ENCODE data around the gene TIMP2.
A peak's percentile ranks its signal among the peaks of the same experiment; 100 is the strongest.
"Not testable (repeated sequence)": the region's sequence is repeated elsewhere in the genome, so short reads cannot be mapped to it uniquely, and the experiment has no call there.

TIMP2 gene

DNA sequence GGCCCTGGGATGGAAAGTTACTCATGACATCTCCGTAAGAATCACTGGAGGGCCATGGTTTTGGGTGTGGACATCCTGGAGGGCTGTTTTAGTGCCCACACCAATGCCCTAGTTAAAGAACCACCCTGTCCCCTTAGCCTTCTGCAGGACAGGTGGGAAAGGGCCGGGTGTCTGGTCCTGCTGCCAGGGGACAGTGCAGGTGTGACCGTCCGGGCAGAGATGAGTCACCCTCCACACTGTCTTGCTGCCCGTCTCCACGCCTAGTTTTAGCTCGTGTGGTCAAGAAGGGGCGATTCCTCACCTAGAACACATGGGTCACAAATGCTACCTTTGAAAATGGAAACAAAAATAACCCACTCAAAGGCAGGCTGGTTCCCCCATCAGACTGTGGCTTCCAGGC lies 39.2 kb downstream of the TIMP2 start:
- no peak for DNase-seq

DNA sequence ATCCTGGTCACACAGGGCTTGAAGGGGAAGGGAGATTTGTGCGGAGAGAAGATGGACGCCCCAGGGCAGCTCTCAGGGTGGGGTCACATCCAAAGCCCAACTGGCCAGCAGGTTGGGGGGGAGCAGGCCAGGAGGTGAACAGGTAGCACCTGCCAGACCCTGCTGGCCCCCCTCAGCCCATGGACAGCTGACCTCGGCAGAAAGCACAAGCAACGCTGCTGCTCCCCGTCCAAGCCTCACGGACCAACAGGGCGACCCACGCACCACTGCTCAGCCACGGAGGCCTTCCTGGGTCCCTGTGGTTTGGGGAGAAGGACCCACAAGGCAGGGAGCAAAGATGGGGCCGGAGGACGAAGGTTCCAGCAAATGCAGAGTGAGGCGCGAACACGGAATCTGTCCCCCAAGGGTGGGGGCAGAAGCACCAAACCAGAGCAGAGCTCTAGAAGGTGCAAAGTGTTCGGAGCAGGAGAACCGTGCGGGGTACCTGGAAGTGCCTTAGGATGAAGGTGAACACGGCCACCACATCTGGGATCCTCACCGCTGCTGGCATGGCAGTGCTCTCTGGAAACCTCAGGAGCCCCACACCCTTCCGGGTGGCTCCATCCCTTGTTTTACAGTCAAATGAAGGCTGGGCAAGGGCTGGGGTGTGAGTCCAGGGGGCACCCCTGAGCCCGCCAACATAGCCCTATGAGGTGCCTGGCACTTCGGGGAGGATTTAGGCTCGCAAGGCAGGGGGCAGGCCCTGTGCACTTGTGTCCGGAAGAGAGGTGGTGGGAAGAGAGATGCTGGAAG lies 40.1 kb downstream of the TIMP2 start:
- no peak for DNase-seq

DNA sequence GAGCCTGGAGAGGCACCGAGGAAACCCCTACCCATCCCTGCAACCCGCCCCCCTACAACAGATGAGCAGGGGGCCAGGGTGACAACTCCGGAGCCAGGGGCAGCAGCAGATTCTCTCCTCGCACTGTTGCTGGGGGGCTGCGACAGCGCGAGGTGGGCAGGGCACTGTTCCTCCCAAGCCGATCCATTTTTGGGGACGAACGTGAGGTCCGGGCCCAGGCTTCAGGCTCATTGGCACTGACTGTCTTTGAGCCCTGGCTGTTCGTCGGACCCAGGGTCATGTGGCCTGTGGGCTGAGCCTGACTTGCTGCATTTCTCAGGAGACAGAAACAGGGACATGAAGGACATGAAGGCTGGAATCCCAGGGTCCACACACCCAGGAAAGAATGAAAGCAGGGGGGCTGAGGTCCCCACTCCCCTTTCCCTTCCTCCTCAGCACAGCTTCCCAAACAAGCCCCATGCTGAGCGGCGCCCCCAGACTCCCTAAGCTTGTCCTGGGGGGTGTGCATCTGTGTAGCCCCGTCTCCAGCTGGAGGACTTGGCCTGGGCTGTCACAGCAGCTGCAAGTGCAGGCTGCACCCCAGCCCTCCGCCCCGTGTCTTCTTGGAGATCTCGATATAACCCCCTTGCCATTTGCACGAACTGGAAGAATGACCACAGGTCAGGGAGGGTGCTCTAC lies 40.9 kb downstream of the TIMP2 start:
- no peak for DNase-seq

DNA sequence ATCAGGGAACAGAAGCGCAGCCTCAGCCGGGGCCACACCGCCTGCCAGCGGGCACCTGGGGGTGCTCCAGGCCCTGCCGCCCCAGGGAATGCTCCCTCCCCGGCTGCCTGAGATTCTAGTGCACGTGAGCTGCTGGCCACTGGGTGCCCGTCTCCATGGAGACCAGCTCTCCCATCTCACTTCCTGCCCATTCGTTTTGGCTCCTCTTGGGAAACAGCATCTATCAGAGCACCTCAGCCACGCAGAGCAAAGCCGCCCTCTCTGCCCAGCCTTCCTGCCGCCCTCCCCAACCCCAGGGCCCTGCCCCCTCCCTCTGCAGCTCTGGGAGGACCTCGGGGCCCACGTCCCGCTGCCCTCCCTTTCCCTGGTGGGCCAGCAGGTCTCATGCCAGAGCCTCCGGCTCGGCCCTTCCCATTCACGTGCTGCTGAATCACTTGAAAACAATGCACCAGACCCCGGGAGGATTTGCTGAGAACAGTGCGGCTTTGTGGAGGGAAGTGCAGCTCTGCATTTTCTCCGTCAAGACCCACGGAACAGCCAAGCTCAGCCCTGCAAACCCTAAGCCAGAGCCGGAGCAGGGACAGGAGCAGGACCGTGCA lies 41.6 kb downstream of the TIMP2 start:
- DNase-seq, result no peak

DNA sequence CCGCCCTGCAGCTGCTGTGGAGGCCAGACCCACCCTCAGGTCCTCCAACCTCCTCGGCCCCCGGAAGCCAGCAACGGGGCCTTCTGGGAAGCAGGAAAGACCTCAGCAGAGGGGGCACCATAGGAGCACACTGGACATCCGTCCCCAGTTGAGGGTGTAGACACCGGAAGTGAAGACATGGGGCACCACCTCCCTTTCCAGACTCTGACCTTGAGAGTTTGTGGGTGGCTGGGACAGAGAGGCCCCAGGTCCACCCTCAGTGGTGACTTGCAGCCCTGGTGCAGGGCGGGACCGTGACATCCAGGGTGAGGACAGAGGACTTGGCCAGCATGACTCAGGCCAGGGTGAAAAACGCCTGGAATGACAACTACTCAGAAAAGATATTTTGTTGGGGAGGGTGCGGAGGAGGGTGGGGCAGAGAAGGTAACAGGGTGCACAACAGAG lies 42.1 kb downstream of the TIMP2 start:
- DNase-seq, result no peak

DNA sequence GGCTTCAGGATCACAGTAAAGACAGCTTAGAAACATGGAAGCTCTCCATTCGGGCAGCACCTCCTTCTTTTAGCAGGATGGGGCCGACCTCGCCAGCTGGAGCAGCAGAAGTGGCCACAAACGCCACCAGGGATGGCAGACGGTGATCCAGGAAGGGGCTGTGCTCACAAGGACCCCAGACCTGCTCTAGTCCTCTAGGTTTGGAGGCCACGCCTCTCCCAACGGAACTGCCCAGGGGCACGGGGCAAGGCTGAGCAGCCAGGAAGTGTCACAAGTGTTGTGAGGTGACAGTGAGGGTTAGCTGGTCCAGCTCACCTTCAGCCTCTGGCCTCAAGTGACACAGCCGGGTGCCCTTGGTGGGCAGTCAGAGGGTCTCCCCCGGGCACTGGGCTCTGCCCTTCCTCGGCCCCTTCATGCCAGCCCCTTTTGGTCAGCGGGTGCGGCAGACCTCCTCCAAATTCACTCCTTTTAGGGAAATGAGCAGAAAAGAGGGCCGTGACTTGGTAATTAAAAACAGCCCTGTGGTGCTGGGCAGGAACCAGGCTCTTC lies 42.6 kb downstream of the TIMP2 start:
- no peak for DNase-seq

DNA sequence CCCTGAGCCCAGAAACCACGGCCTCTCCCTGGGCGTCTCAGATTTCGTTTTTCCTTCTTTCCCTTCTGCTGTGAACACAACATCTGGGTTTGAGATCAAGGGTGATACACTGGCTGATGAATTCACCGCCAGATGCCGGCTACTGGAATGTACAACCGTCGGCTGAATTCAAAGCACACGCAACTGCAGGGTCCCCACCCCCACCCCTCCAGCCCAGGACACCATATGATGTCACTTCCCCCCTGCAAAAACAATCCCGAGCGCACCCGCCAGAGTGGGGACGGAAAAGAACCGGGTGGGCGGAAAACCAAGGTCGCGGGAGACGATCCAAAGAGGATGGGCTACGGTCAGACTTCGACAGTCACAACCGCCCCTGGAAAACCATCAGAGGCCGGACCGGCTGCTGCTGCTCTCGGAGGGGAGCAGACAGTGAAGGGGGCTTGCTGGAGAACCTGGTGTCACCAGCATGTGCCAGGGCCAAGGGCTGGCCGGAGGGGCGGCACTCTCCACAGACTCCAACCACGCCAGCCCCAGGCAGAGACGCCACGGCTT lies 45.5 kb downstream of the TIMP2 start:
- DNase-seq, result no peak

DNA sequence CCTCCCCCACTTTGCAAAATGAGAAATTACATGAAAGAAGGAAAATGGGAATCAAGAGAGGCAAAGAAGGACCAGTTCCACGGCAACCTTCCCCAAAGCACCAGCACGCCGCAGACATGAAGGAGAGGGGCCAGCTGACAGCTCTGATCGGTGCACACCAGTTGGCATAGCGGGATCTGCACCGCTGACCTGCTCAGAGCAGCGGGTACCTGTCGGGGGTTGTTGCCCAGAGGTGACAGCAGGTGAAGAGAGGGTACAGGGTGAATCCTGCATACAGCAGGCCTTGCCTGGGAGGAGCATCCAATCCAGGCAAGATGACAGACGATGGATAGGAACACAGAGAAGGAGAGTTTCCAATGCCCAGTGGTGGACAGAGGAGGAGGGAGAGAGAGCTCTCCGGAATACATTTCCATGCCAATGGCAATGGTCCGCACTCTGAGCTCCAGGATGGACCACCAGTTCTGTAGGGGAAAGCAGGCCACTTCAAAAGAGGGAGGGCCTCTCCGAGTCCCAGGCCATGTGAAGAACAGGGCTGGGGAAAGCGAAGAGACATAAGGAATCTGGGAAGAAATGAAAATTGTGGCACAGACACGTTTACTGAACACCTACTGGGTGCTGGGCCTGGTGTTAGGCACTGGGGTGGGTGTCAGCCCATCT lies 46.2 kb downstream of the TIMP2 start:
- DNase-seq, result no peak

DNA sequence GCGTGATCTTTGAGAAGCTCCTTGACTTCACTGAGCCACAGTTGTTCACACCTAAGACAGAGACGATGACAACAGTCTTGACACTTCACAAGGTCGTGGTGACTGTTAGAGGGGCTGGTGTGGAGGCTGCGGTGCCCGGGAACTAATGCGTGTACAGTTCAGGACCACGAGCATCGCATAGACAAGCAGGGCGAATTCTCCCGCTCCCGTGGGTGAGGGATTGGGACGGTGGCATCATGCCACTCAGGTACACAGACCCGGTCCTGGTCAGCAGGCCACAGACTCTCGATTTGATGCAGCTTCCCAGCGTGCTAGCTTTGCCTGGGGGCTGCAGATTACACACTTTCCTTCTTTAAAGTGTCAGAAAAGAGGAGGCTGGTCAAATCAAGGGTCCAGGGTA lies 46.9 kb downstream of the TIMP2 start:
- DNase-seq, result no peak

DNA sequence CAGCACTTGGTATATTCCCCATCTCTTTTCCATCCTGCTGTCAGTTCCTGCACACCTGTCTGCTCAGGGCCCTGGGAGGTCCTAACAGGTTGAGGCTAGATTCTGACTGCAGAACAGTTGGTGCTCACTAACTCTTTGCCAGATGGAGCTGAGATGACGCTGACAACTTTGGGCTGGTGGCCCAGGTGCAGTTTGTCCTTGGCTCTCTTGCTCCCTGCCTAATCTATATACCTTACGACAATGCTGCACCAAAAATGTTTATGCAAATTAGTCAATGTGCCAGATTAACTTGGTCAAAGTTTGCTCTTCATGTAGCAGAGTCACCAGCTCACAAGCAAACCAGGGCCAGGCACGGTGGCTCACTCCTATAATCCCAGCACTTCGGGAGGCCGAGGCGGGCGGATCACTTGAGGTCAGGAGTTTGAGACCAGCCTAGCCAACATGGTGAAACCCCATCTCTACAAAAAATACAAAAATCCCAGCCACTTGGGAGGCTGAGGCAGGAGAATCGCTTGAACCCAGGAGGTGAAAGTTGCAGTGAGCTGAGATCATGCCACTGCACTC lies 48.2 kb downstream of the TIMP2 start:
- not testable (repeated sequence) for DNase-seq

DNA sequence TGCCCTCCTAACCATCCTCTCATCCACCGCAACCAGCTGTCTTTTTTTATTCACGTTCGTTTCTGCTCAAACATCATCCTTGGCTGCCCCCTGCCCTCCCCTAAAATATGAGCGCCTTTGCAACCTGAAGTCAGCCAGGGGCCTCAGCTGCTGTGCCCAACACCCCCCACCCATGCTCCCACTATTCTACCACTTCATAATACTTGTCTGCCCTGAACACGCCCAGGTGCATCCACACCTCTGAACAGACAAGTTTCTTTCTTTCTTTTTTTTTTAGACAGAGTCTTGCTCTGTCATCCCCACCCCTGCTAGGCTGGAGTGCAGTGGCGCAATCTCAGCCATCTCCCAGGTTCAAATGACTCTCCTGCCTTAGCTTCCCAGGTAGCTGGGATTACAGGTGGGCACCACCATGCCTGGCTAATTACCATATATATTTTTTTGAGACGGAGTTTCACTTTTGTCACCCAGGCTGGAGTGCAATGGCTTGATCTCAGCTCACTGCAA lies 49.0 kb downstream of the TIMP2 start:
- DNase-seq, result no peak

DNA sequence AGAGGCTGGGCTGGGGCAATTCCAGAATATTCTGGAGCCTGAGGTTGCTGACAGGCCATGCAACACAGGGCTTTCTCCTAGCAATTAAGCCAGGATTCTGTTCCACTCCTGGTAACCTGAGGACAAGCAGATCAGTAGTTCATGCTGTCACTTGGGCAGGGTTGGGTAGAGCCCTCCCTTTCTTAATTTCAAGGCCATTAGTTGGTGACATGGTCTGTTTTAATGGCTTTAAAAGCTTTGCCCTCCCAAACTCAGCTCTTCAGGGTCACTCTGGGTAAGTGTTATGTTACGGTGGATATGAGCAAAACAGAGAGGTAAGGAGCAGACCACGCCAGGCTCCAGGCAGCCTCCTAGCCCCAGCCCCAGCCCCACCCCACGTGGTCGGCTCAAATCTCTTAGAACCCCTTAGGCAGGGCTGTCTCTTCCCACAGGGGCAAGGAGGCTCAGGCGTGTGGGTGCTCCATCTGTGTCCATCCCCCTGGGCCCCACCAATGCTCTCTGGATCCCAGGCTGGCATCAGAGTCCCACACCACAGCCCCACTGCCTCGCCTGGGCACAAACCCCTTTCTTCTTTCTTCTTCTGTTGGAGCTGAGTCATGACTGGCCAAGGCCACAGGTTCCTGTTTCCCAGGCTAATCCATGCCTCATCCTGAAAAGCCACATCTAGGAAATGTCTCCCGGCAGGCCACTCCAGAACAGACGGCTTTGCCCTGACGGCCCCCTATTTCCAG lies 49.7 kb downstream of the TIMP2 start:
- DNase-seq, result no peak

DNA sequence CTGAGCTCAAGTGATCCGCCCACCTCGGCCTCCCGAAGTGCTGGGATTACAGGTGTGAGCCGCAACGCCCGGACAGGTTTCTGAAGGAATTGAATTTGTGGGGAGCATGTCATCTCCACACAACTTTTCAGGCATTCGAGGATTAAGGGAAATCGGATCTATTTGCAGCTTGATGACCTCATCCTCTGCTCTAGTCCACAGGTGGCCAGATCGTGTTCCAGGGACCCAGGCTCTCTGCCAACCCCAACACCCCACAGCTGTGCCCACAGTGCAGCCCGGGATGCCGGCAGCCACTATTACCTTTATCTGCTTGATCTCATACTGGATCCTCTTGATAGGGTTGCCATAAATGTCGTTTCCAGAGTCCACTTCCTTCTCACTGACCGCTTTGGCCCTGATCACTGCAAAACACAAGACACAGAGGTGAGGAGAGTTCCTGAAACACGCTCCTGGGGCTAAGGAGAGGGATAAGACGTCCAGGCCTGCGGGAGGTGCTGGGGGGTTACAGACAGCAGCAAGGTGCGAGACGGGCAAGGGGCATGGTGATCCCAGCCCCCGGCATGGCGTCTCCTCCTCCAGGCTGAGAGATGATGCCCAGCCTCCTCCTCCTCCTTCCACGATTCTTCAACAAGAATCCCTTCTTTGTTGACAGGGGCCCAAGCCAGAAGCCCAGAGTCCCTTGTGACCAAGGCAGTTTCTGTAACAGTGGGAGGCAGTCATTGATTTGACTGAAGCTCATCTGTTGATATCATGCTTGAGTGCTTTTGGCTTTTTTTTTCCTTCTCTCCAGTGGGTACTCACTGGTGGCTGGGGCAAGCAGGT lies 51.5 kb downstream of the TIMP2 start:
- peak; percentile 18 for DNase-seq

DNA sequence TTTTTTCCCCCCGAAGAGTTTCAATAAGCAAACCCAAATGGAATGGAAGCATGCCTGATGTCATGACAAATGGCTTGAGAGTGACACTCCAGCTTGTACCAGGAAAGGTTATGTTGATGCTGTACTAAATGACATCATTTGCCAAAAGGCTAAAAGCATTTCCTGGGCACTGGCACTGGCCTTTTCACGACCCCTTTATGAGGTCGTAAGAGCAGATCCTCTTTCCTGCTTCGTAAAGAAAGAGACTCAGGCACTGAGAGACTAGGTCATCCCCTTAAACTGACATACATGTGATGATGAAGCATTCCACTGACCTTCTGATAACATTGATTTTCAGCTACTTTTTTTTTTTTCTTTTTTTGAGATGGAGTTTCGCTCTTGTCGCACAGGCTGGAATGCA lies 52.7 kb downstream of the TIMP2 start:
- no peak for DNase-seq

DNA sequence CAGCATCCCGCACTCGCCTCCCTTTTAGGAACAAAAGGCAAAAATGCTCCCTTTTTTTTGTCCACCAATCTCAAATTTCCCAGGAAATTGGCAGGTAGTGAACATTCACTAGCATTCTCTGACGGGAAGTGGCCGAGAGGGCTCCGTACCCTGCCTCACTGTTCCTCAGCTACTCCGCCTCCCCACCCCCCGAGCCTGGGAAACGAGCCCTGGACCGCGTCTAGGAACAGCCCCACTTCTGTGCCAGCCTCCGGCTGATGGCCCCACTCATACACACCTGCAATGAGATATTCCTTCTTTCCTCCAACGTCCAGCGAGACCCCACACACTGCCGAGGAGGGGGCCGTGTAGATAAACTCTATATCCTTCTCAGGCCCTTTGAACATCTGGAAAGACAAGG lies 54.6 kb downstream of the TIMP2 start:
- DNase-seq, result no peak

DNA sequence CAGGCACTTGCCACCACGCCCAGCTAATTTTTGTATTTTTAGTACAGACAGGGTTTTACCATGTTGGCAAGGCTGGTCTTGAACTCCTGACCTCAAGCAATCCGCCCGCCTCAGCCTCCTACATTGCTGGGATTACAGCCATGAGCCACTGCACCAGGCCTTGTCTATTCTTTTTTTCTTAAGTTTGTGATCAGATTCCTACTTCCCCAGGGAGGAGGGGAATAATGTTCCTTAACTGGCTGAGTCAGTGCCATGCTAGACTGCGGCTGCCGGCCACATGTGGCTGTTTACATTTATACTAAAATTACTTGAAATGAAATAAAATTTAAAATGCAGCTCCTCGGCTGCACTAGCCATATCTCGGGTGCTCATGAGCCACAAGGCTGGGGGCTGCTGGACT lies 56.8 kb downstream of the TIMP2 start:
- DNase-seq, result no peak

DNA sequence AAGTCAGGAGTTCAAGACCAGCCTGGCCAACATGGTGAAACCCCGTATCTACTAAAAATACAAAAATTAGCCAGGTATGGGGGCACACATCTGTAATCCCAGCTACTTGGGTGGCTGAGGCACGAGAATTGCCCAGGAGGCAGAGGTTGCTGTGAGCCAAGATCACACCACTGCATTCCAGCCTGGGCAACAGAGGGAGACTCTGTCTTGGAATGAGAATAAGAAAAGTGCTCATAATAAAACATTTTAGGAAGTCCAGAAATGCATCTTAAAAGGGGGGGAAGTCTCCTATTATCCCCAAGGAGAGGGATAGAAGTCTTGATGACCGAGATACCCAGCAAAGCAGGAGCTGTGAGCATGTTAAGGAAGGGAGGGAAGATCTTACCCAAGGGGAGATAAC lies 58.1 kb downstream of the TIMP2 start:
- DNase-seq, result not testable (repeated sequence)

DNA sequence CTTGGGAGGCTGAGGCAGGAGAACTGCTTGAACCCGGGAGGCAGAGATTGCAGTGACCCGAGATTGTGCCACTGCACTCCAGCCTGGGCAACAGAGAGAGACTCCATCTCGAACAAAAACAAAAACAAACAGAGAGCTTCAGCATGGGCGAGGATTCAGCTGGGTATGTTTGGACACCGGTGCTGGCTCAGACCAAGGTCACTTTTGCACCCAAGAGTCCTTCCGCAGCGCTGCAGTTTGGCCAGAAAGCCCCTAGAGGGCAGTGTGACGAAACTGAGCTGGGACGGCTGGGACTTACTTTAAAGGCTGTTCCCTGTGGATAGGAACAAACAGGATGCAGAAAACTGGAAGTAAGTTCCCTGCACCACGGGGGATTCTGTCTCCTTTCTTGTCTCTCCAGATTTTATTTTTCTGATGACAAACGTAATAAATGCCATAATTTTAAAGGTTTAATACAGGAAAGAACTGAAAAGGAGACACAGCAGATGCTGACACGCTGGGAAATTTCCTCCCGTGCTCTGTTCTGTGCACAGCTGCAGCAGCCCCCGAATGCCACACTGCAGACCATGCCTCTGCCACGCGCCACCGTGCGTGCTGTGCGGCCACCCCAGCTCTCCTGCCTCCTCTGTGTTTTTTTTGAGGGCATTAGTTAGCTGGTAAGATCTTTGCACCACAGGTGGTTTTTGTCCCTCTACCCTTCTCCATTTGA lies 59.4 kb downstream of the TIMP2 start:
- peak; percentile 76 for DNase-seq

DNA sequence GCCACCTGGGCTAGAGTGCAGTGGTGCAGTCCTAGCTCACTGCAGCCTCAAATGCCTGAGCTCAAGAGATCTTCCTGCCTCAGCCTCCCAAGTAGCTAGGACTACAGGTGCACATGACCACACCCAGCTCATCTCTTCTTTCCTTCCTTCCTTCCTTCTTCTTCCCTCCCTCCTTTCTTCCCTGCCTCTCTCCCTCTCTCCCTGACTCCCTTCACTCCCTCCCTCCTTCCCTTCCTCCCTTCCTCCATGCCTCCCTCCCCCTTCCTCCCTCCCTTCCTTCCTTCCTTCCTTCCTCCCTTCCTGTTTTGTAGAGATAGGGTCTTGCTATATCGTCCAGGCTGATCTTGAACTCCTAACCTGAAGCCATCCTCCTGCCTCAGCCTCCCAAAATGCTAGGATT lies 61.1 kb downstream of the TIMP2 start:
- DNase-seq, result no peak

Measured in RPMI8226 (cell line).